Testis (tissue), 3 donors: ENCODE data around the gene POLDIP2. TPM values are rescaled to one million over a fixed set of nuclear protein-coding genes. Genes with fewer than 3 reads are reported as not detected.
A peak's percentile ranks its signal among the peaks of the same experiment; 100 is the strongest.

Source experiments
- DNase-seq: peaks from one replicate; pipeline ENCODE4 v3.0.0-alpha.2; 2019
- H3K27ac ChIP-seq, 2 donors: fragments of 200-600 bp; sonication (generic); one replicate each; pipeline ENCODE4 v1.5.1; 2019
- H3K27me3 ChIP-seq: fragments of 200-600 bp; sonication (generic); one replicate; pipeline ENCODE4 v1.5.1; 2019
- H3K36me3 ChIP-seq: fragments of 200-600 bp; sonication (generic); one replicate; pipeline ENCODE4 v1.5.1; 2017; ENCODE audit warnings: low read depth; ENCODE audit errors: missing control alignments
- H3K4me1 ChIP-seq: fragments of 200-600 bp; sonication (generic); one replicate; pipeline ENCODE4 v1.5.1; 2019
- H3K4me3 ChIP-seq, 2 donors: fragments of 200-600 bp; sonication (generic); one replicate each; pipeline ENCODE4 v1.5.1; 2017 to 2019
- H3K9me3 ChIP-seq: fragments of 200-600 bp; sonication (generic); one replicate; pipeline ENCODE4 v1.5.1; 2017
- CTCF ChIP-seq, 3 experiments: fragments of 450-650 bp in 2 of 3; fragments of 200-600 bp in 1 of 3; sonication (generic) in 1 of 3; IDR thresholded peaks; one replicate each; pipeline ENCODE4 v1.5.1; 2016 to 2019; ENCODE audit warnings: antibody characterized with exemption in 3 of 3, mild to moderate bottlenecking in 2 of 3, moderate library complexity in 1 of 3
- POLR2A ChIP-seq: fragments of 450-650 bp; IDR thresholded peaks from one replicate; pipeline ENCODE4 v1.6.1; 2017; ENCODE audit warnings: antibody characterized with exemption, mild to moderate bottlenecking, moderate library complexity
- WGBS, 2 donors: methylation state at CpG; one replicate each; pipeline ENCODE4 v1.1.5; 2018; 5-methylcytosine and 5-hydroxymethylcytosine counted together
- intact Hi-C: fragments of 100-400 bp; cut with DNase I; formaldehyde crosslinking; loops from one replicate; pipeline ENCODE4 v1.15.1; 2023; ENCODE audit warnings: low total_unique reads
- polyA plus RNA-seq: library from polyadenylated mRNA; stranded (reverse); fragments of 350-450 nt; fragmentation: Illumina TruSeq; extraction: RNeasy Lipid Tissue Mini Kit (QIAGEN cat#74804); gene quantifications from one replicate; pipeline ENCODE4 v1.2.3, GENCODE V29; 2014; ENCODE audit warnings: low read depth, low replicate concordance; ENCODE audit not compliant: insufficient read depth
- total RNA-seq, 2 donors: library from RNA; depleted of rRNA; stranded (reverse); fragments of >200 nt; gene quantifications; one replicate each; pipeline ENCODE4 v1.2.3, GENCODE V29; 2016

The POLDIP2 gene
- total and polyA plus RNA-seq, 3 donors from 2014 or later: 139 to 154 (median 143) TPM

DNA sequence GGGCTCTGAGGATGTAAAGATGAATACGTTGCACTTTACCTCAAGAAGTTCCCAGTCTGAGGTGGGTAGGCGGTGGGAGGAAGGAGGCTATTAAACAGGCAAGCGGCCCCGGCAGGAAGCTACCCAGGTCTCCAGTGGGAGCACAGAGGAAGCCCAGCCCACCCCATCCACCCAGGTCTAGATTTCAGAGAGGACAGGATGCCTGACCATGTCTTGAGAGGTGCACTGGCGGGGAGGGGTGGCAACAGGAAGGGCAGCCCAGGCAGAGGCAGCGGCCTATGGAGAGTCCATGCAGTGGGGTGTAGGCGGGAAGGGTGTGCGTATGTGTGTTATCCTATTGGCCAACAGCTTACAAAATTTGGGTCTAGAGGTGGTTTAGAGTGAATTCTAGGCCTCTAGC lies 28.1 kb upstream of the POLDIP2 start:
- H3K27me3 ChIP-seq: no peaks in the 10 kb centered on the region
- intact Hi-C loops: no loop called here
- no peaks in the 10 kb centered on the region for H3K9me3 ChIP-seq
- no peak overlapping the region for H3K27ac ChIP-seq
- TF ChIP-seq CTCF (IDR thresholded peaks at IDR 0.05) (no peak), POLR2A (no peak)
- no peaks in the 10 kb centered on the region for H3K4me1 ChIP-seq
- no peak for DNase-seq
- WGBS, 2 donors: 68% methylated on average over 7 to 8 of the region's 8 CpGs
- H3K4me3 ChIP-seq: peak overlapping the region in 1 of 2 donors; percentile 54
- no peaks in the 10 kb centered on the region for H3K36me3 ChIP-seq

GRCh38 chr17:28385037-28385400 lies 27.7 kb upstream of the POLDIP2 start:
- Histone ChIP-seq H3K36me3 (no peaks in the 10 kb centered on the region), H3K27ac (no peak overlapping the region)
- 31 to 64% methylated on average over 5 to 28 of the region's 29 CpGs for WGBS, 2 donors

GRCh38 chr17:28384281-28385036 lies 27.1 kb upstream of the POLDIP2 start:
- intact Hi-C loops: no loop called here
- DNase-seq: peak; percentile 51
- TF ChIP-seq POLR2A: no peak
- TF ChIP-seq CTCF (IDR thresholded peaks at IDR 0.05): no peak
- H3K36me3 ChIP-seq: no peaks in the 10 kb centered on the region
- no peaks in the 10 kb centered on the region for H3K4me1 ChIP-seq
- WGBS, 2 donors: 30 to 52% methylated on average over 31 to 56 of the region's 56 CpGs
- H3K27ac ChIP-seq: no peak overlapping the region
- no peaks in the 10 kb centered on the region for H3K27me3 ChIP-seq
- H3K9me3 ChIP-seq: no peaks in the 10 kb centered on the region
- peak overlapping the region; percentile 15 to 54 for H3K4me3 ChIP-seq

More at GRCh38 chr17:28385037-28385400, 27.7 kb upstream of the POLDIP2 start:
- DNase-seq: no peak
- H3K27me3 ChIP-seq: no peaks in the 10 kb centered on the region
- no peak for TF ChIP-seq POLR2A
- TF ChIP-seq CTCF (IDR thresholded peaks at IDR 0.05): no peak
- no peaks in the 10 kb centered on the region for H3K9me3 ChIP-seq
- H3K4me1 ChIP-seq: no peaks in the 10 kb centered on the region
- intact Hi-C loops: no loop called here
- peak overlapping the region; percentile 15 to 54 for H3K4me3 ChIP-seq

GRCh38 chr17:28381141-28381825 lies 24.0 kb upstream of the POLDIP2 start:
- TF ChIP-seq POLR2A (no peak), CTCF (IDR thresholded peaks at IDR 0.05) (peak in 1 of 3 experiments; percentile 3)
- H3K9me3 ChIP-seq: no peaks in the 10 kb centered on the region
- 40 to 53% methylated on average over 36 to 69 of the region's 72 CpGs for WGBS, 2 donors
- H3K4me1 ChIP-seq: no peaks in the 10 kb centered on the region
- H3K27me3 ChIP-seq: no peaks in the 10 kb centered on the region
- no peak for DNase-seq
- H3K27ac ChIP-seq: no peak overlapping the region
- H3K4me3 ChIP-seq: peak overlapping the region; percentile 24 to 29
- H3K36me3 ChIP-seq: no peaks in the 10 kb centered on the region
- intact Hi-C loops: no loop called here
